ENCODE data around the gene SRGAP2B.
"Not testable (repeated sequence)": the region's sequence is repeated elsewhere in the genome, so short reads cannot be mapped to it uniquely, and the experiment has no call there.

Gene SRGAP2B

DNA sequence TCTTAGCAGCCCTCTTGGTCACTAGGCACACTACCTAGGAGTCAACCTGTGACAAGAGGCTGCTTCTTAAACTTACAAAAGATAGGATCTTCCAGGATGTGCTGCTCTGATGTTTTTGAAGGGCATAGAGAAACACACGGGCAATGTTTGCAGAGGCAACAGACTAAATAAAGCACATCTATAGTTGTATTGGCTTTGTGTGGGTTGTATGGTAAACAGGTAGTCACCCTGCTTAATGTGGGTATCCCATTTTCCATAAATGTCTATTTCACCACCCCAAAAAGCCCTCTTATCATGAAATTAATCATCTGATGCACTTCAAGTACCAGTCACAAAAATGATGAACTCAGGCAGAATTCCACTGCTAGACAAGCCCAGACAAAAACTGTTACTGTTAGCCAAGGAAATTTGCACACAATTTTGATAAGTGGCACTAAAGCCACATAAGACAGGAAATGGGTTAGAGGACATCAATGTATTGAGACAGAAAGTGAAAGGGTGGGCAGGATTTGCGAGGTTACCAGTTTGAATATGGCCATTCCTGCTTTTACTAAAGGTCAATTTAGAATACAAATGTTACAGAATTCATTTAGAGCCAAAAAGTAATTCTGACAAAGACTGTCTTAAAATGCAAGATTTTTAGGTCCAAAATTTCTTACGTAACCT is 205.5 kb downstream of the SRGAP2B start:
- not testable (repeated sequence) for H3K9me2 ChIP-seq (ENCODE audit: low read depth, low read length); H3K9ac ChIP-seq (ENCODE audit: low read length); H3K27me3 ChIP-seq (ENCODE audit: insufficient read depth, low read length); H3K27ac ChIP-seq (ENCODE audit: low read depth, low read length, poor library complexity, severe bottlenecking); H3K9me3 ChIP-seq (ENCODE audit: low read length); H3K4me3 ChIP-seq (ENCODE audit: low read depth, low read length, poor library complexity, severe bottlenecking); H3K4me2 ChIP-seq (ENCODE audit: low read length); H4K20me1 ChIP-seq (ENCODE audit: insufficient read depth, low read length); H3K36me3 ChIP-seq (ENCODE audit: insufficient read depth, low read length); H3F3A ChIP-seq (ENCODE audit: insufficient read depth, low read length); H2AFZ ChIP-seq (ENCODE audit: low read length); H3K79me2 ChIP-seq (ENCODE audit: insufficient read depth, low read length); H3K4me1 ChIP-seq (ENCODE audit: insufficient read depth, low read length, severe bottlenecking)

DNA sequence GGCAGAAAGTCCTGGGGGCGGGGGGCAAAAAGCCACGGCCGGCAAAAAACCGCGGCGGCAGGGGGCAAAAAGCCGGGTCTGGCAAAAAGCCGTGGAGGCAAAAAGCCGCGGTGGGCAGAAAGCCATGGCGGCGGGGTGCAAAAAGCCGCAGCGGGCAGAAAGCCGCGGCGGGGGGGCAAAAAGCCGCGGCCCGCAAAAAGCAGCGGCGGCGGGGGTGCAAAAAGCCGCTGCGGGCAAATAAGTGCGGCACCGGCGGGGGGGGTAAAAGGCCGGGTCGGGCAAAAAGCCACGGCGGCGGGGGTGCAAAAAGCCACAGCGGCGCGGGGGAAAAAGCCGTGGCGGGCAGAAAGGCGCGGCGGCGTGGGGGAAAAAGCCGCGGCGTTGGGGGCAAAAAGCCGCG is 212.1 kb downstream of the SRGAP2B start:
- peak overlapping the region; percentile 82 for H3K4me2 ChIP-seq (ENCODE audit: low read length)
- peak overlapping the region; percentile 66 for H3K9ac ChIP-seq (ENCODE audit: low read length)
- H4K20me1 ChIP-seq (ENCODE audit: insufficient read depth, low read length); H3K9me2 ChIP-seq (ENCODE audit: low read depth, low read length); H3K4me1 ChIP-seq (ENCODE audit: insufficient read depth, low read length, severe bottlenecking); H3K9me3 ChIP-seq (ENCODE audit: low read length); H3K79me2 ChIP-seq (ENCODE audit: insufficient read depth, low read length); H3K27ac ChIP-seq (ENCODE audit: low read depth, low read length, poor library complexity, severe bottlenecking); H2AFZ ChIP-seq (ENCODE audit: low read length); H3F3A ChIP-seq (ENCODE audit: insufficient read depth, low read length); H3K36me3 ChIP-seq (ENCODE audit: insufficient read depth, low read length); H3K27me3 ChIP-seq (ENCODE audit: insufficient read depth, low read length): not testable (repeated sequence)
- peak overlapping the region; percentile 79 for H3K4me3 ChIP-seq (ENCODE audit: low read depth, low read length, poor library complexity, severe bottlenecking)

DNA sequence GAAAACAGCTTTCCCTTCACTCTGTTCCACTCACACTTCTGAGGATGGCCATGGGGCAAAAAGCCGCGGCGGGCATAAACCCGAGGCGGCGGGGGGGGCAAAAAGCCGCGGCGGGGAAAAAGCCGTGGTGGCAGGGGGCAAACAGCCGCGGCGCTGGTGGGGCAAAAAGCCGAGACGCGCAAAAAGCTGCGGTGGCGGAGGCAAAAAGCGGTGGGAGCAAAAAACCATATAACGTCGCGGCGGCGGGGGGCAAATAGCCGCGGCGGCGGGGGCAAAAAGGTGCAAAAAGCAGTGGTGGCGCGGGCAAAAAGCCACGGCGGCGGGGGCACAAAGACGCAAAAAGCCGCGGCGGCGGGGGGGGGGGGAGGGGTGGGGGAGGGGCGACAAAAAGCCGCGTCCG is 212.8 kb downstream of the SRGAP2B start:
- not testable (repeated sequence) for H3K27ac ChIP-seq (ENCODE audit: low read depth, low read length, poor library complexity, severe bottlenecking); H3K9me2 ChIP-seq (ENCODE audit: low read depth, low read length); H4K20me1 ChIP-seq (ENCODE audit: insufficient read depth, low read length); H3K79me2 ChIP-seq (ENCODE audit: insufficient read depth, low read length); H3F3A ChIP-seq (ENCODE audit: insufficient read depth, low read length); H3K4me1 ChIP-seq (ENCODE audit: insufficient read depth, low read length, severe bottlenecking); H2AFZ ChIP-seq (ENCODE audit: low read length); H3K4me2 ChIP-seq (ENCODE audit: low read length); H3K36me3 ChIP-seq (ENCODE audit: insufficient read depth, low read length); H3K9me3 ChIP-seq (ENCODE audit: low read length); H3K9ac ChIP-seq (ENCODE audit: low read length); H3K27me3 ChIP-seq (ENCODE audit: insufficient read depth, low read length)
- H3K4me3 ChIP-seq (ENCODE audit: low read depth, low read length, poor library complexity, severe bottlenecking), result peak overlapping the region; percentile 44

DNA sequence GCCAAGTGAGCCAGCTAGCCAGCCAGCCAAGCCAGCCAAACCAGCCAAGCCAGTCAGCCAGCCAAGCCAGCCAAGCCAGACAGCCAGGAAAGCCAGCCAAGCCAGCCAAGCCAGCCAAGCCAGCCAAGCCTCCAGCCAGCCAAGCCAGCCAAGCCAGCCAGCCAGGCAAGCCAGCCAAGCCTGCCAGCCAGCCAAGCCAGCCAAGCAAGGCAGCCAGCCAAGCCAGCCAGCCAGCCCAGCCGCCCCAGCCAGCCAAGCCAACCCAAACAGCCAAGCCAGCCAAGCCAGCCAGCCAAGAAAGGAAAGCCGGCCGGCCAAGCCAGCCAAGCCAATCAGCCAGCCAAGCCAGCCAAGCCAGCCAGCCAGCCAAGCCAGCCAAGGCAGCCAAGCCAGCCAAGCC is 236.5 kb downstream of the SRGAP2B start:
- H3K36me3 ChIP-seq (ENCODE audit: insufficient read depth, low read length); H3K4me3 ChIP-seq (ENCODE audit: low read depth, low read length, poor library complexity, severe bottlenecking); H3K4me2 ChIP-seq (ENCODE audit: low read length); H4K20me1 ChIP-seq (ENCODE audit: insufficient read depth, low read length); H2AFZ ChIP-seq (ENCODE audit: low read length); H3K27me3 ChIP-seq (ENCODE audit: insufficient read depth, low read length); H3K79me2 ChIP-seq (ENCODE audit: insufficient read depth, low read length); H3K9ac ChIP-seq (ENCODE audit: low read length); H3F3A ChIP-seq (ENCODE audit: insufficient read depth, low read length); H3K4me1 ChIP-seq (ENCODE audit: insufficient read depth, low read length, severe bottlenecking); H3K9me3 ChIP-seq (ENCODE audit: low read length); H3K9me2 ChIP-seq (ENCODE audit: low read depth, low read length); H3K27ac ChIP-seq (ENCODE audit: low read depth, low read length, poor library complexity, severe bottlenecking): not testable (repeated sequence)

All from OCI-LY1 (cell line).